SU-DHL-6 (cell line): ENCODE data around the gene TAS2R60.

Source experiments
- H2AFZ ChIP-seq: fragments of 200-600 bp; sonication (generic); 2 replicates; pipeline ENCODE4 v1.6.1; 2014; ENCODE audit warnings: low read depth, mild to moderate bottlenecking, moderate library complexity, mixed read lengths, antibody characterized with exemption, low read length; ENCODE audit not compliant: severe bottlenecking
- H3F3A ChIP-seq: fragments of 200-600 bp; shearing (Covaris generic); 2 replicates; pipeline ENCODE4 v1.6.0; 2016; ENCODE audit warnings: antibody characterized with exemption, mild to moderate bottlenecking; ENCODE audit not compliant: insufficient read depth
- H3K27ac ChIP-seq: fragments of 200-600 bp; sonication (generic); 2 replicates; pipeline ENCODE4 v1.5.1; 2016; ENCODE audit warnings: low read depth, mild to moderate bottlenecking, low read length, moderate library complexity, mixed read lengths
- H3K27me3 ChIP-seq: fragments of 200-600 bp; sonication (generic), shearing (Covaris generic); 2 replicates; pipeline ENCODE4 v1.6.0; 2014; ENCODE audit warnings: mild to moderate bottlenecking, low read length
- H3K36me3 ChIP-seq: fragments of 200-600 bp; sonication (generic); 2 replicates; pipeline ENCODE4 v1.6.1; 2014; ENCODE audit warnings: mild to moderate bottlenecking, low read length, mixed read lengths
- H3K4me2 ChIP-seq: fragments of 300-600, 200-600 bp; shearing (Covaris generic), sonication (generic); 2 replicates; pipeline ENCODE4 v1.6.0; 2014; ENCODE audit warnings: low read length, low read depth, mild to moderate bottlenecking; ENCODE audit not compliant: poor library complexity, severe bottlenecking
- H3K4me3 ChIP-seq: fragments of 200-600 bp; sonication (generic); 2 replicates; pipeline ENCODE4 v1.5.1; 2014; ENCODE audit warnings: antibody characterized with exemption, low read length, mild to moderate bottlenecking, mixed read lengths; ENCODE audit not compliant: insufficient read depth, poor library complexity, severe bottlenecking
- H3K79me2 ChIP-seq: fragments of 200-600 bp; sonication (generic); 2 replicates; pipeline ENCODE4 v1.6.1; 2014; ENCODE audit warnings: mild to moderate bottlenecking, low read length, moderate library complexity; ENCODE audit not compliant: insufficient read depth
- H3K9ac ChIP-seq: fragments of 200-600 bp; sonication (generic); 2 replicates; pipeline ENCODE4 v1.7.0; 2014; ENCODE audit warnings: mild to moderate bottlenecking, low read length
- H3K9me2 ChIP-seq: fragments of 200-600 bp; sonication (generic); replicated peaks from 2 replicates; pipeline ENCODE4 v1.6.1; 2014; ENCODE audit warnings: low read length; ENCODE audit not compliant: insufficient read depth
- H3K9me3 ChIP-seq: fragments of 200-600 bp; sonication (generic); 2 replicates; pipeline ENCODE4 v1.6.1; 2014; ENCODE audit warnings: low read length, mixed read lengths; ENCODE audit not compliant: insufficient read depth
- H4K20me1 ChIP-seq: fragments of 200-600 bp; sonication (generic); 2 replicates; pipeline ENCODE4 v1.6.1; 2014; ENCODE audit warnings: low read depth, mild to moderate bottlenecking, antibody characterized with exemption, low read length, moderate library complexity, mixed read lengths
- EZH2phosphoT487 ChIP-seq: fragments of 200-600 bp; sonication (generic), shearing (Covaris generic); conservative IDR thresholded peaks from 2 replicates; pipeline ENCODE4 v1.6.1; 2018; ENCODE audit warnings: mild to moderate bottlenecking, antibody characterized with exemption, low read length, moderate library complexity, mixed read lengths
- TF ChIP-seq, protein P1 (sequence below): fragments of 200-600 bp; sonication (generic); IDR thresholded peaks from one replicate; pipeline ENCODE4 v1.5.1; 2017; ENCODE audit warnings: antibody characterized with exemption, mild to moderate bottlenecking, low read length, moderate library complexity; ENCODE audit not compliant: insufficient read depth, poor library complexity, severe bottlenecking

Gene TAS2R60

DNA sequence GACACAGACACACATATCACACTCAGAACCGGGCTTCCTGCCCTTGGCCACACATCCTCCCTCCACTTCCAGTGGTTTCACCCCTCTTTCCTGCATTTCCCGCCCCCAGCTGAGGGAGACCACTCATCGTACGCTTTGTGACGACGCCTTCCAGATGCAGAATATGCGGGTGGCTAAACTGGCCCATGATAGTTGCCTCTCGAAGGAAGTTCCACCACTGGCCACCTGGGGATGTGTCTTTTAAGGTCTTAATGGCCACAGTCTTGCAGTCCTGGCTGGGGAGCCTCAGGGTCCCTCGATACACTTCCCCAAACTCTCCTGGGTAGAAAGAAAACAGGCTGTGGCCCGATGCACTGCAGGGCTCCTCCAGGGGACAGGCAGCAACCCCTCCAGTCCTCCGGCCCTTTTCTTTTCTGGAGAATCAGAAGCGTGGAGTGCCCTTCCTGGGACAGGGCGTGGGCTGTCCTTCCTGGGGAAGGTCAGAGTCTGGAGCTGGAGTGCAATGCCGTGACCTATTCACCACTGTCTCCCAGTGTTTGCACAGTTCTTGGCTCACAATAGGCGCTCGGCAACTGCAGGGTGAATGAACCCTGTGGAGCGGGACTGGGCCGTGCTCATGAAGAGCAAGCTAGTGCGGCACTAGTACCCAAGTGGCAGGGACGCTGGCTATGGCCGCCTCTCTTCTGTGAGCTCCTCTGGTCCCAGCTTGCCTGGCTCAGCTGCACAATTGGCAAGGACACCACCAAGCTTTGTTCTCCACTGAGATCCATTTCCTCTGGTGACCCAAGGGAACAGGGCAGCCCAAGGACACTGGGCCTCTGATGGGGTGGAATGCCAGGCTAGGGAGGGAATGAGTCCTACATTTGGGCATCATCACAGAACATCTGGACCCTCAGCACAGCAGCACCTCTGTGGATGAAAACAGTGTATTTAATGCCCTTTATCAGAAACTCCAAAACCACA lies 47.8 kb upstream of the TAS2R60 start:
- Histone ChIP-seq H3K4me3 (no peak overlapping the region), H3K9ac (no peak overlapping the region), H4K20me1 (no peaks in the 10 kb centered on the region), H3K79me2 (no peaks in the 10 kb centered on the region), H2AFZ (no peak overlapping the region), H3K27me3 (no peaks in the 10 kb centered on the region), H3K27ac (no peak overlapping the region), H3K4me2 (no peak overlapping the region), H3K9me2 (no peaks in the 10 kb centered on the region), H3K9me3 (no peaks in the 10 kb centered on the region), H3F3A (no peaks in the 10 kb centered on the region), H3K36me3 (no peaks in the 10 kb centered on the region)
- no peak for TF ChIP-seq EZH2phosphoT487
- TF ChIP-seq, protein P1, sequence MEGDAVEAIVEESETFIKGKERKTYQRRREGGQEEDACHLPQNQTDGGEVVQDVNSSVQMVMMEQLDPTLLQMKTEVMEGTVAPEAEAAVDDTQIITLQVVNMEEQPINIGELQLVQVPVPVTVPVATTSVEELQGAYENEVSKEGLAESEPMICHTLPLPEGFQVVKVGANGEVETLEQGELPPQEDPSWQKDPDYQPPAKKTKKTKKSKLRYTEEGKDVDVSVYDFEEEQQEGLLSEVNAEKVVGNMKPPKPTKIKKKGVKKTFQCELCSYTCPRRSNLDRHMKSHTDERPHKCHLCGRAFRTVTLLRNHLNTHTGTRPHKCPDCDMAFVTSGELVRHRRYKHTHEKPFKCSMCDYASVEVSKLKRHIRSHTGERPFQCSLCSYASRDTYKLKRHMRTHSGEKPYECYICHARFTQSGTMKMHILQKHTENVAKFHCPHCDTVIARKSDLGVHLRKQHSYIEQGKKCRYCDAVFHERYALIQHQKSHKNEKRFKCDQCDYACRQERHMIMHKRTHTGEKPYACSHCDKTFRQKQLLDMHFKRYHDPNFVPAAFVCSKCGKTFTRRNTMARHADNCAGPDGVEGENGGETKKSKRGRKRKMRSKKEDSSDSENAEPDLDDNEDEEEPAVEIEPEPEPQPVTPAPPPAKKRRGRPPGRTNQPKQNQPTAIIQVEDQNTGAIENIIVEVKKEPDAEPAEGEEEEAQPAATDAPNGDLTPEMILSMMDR: no peak

DNA sequence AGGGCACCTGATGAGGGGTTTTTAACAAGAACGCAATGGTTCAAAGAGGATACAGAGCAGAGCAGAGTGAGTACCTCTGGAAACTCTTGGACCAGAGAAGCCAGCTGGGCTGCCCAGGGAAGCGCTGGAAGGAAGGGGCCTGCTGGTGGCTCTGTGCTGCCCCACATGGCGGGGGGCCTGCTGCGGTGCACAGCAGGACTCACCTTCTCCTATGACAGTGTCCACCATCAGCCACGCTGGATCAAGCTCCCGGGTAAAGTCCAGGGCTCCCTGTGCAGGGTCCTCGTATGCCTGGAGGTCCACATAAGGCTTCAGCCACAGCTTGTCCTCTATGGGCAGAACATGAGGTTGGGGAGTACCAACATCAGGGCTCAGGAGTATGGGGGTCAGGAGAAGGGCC lies 47.1 kb upstream of the TAS2R60 start:
- no peak overlapping the region for H3K4me2 ChIP-seq
- H2AFZ ChIP-seq: no peak overlapping the region
- H3K9me3 ChIP-seq: no peaks in the 10 kb centered on the region
- no peaks in the 10 kb centered on the region for H3K9me2 ChIP-seq
- no peak overlapping the region for H3K4me3 ChIP-seq
- no peak overlapping the region for H3K9ac ChIP-seq
- no peaks in the 10 kb centered on the region for H3K36me3 ChIP-seq
- H4K20me1 ChIP-seq: no peaks in the 10 kb centered on the region
- no peaks in the 10 kb centered on the region for H3F3A ChIP-seq
- H3K79me2 ChIP-seq: no peaks in the 10 kb centered on the region
- H3K27ac ChIP-seq: no peak overlapping the region
- H3K27me3 ChIP-seq: no peaks in the 10 kb centered on the region
- TF ChIP-seq EZH2phosphoT487: no peak
- TF ChIP-seq, protein P1: no peak

DNA sequence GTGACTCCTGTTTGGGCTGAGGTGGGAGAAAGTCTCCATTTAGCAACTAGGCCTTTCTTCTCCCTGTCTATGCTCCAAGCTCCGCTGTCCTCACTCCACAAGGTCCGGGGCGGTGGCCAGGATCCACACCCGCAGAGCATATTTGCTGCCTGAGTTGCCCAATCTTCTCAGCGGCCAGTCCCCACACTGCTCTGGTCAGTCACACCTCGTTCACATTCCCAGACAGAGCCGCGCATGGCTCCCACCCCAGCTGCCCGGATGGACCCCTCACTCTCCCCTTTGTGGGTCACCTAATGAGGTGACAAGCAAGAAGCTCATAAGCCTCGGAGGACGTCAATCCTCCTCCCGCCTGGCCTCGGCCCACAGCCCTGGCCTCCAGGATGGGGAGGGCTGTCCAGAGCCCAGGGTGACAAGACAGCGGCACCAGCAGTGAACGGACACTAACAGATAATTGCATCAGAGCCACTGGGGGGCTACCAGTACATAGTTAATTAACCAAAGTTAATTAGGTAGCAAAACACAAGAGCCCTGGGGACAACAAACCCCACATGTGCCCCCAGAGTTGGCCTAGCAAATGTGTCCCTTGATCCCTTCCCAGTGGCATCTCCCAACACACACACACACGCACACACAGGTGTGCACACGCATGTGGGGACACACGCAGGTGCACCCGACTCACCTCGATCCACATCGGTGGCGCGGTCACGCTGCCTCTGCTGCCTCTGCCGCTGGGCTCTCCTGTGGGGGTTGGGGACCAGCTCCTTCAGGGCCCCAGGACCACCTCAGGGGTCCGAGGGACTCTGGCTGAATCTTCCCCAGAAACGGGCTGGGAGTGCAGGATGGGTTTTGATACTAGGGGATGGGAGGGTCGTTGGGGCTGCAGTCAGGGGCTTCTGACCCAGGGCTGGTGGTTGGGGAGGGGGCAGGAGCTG lies 46.4 kb upstream of the TAS2R60 start:
- Histone ChIP-seq H3K36me3 (no peaks in the 10 kb centered on the region), H3K4me2 (no peak overlapping the region), H3K9me3 (no peaks in the 10 kb centered on the region), H3K4me3 (no peak overlapping the region), H2AFZ (no peak overlapping the region), H3K9ac (no peak overlapping the region), H3K9me2 (no peaks in the 10 kb centered on the region), H3K27me3 (no peaks in the 10 kb centered on the region), H4K20me1 (no peaks in the 10 kb centered on the region), H3K27ac (no peak overlapping the region), H3F3A (no peaks in the 10 kb centered on the region), H3K79me2 (no peaks in the 10 kb centered on the region)
- TF ChIP-seq EZH2phosphoT487: no peak
